HT-29 (cell line): Measurements from ENCODE around the gene FLYWCH2. TPM values are rescaled to one million over a fixed set of nuclear protein-coding genes. Genes with fewer than 3 reads are reported as not detected.
A peak's percentile ranks its signal among the peaks of the same experiment; 100 is the strongest.

ENCODE experiments used
- DNase-seq: peaks from one replicate; pipeline ENCODE4 v3.0.0-alpha.2; 2015; ENCODE audit warnings: low spot score
- total RNA-seq: library from RNA; depleted of rRNA; stranded (reverse); fragments of >200 nt; shearing (Covaris generic); gene quantifications from 2 replicates; pipeline ENCODE4 v1.2.3, GENCODE V29; 2014

FLYWCH2 gene
- total RNA-seq, 1 experiment from 2014 or later: 52.2 TPM

GRCh38 chr16:2853531-2854073 is 29.4 kb upstream of the FLYWCH2 start:
- no peak for DNase-seq

GRCh38 chr16:2854700-2855309 is 28.2 kb upstream of the FLYWCH2 start:
- peak; percentile 58 for DNase-seq

GRCh38 chr16:2855536-2855935 is 27.5 kb upstream of the FLYWCH2 start:
- DNase-seq: no peak

DNA sequence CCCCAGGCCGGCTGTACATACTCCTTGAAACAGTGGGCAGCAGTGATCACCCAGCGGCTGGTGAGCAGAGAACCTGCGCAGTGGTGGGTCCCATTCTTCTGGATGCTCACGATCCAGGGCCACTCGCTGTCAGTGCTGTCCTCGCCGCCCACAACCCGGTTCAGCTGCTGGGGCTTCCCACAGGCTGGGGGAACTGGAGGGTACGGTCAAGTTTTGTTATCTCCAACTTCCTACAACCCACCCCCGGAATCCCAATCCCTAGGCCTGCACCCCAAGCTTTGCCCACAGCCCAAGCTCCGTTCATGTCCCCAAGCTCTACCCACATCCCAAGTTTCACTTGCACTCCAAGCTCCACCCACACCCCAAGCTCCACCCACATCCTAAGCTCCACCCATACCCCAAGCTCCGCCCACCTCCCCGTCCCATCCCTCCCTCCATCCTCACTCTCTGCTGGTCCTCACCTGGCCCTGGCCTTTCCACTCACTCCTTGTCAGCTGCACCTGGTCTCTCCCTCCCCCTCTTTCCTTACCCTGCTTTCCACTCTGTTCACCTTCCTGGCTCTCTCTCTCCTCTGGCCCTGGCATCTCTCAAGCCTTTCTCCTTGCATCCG is 26.8 kb upstream of the FLYWCH2 start:
- peak; percentile 86 for DNase-seq

GRCh38 chr16:2856686-2857450 is 26.1 kb upstream of the FLYWCH2 start:
- no peak for DNase-seq

DNA sequence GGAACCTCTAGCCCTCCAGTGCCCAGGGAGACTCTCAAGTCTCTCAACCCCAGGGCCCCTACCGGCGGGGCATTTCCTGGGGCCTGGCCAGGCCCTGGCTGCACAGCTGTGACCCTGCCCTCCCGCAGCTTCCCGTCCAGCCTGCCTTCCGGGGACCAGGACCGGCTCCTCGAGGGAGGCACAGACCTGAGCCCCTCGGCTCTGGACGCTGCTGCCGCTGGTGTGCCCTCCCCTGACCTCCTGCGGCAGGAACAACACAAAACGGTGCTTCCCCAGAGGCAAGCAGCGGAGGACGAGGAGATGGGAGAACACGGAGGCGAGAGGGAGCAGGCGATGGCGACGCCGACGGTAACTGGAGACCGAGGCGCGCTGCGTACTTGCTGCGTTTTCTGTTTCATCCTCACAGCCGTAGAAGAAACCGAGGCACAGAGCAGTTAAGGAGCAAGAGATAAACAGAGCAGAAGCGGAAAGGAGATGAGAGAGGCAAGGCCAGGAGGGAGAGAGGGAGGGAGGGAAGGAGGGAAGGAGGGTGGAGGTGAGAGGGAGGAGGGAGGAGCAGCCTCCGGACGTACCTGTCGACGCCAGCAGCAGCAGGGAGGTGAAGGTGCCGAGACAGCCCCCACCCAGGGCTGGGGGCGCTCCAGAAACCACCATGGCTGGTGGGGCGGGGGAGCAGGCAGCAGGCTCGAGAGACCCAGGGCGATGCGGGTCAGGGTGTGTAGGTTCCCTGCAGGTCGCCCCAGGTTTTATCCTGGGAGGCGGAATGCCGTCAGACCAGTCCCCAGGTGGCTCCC is 25.4 kb upstream of the FLYWCH2 start, which contains the start of gene PRSS22:
TSS of gene PRSS22 (minus strand) at position 720 of the 794 bp plus-strand sequence. CDS start at position 654, 66 bp downstream.
- DNase-seq: peak; percentile 90

GRCh38 chr16:2858245-2859025 is 24.6 kb upstream of the FLYWCH2 start:
- DNase-seq: peak; percentile 94

- no peak for DNase-seq
Observed at GRCh38 chr16:2859686-2860265, 23.2 kb upstream of the FLYWCH2 start.

- peak; percentile 38 for DNase-seq
Observed at GRCh38 chr16:2860826-2861567, 22.0 kb upstream of the FLYWCH2 start.

GRCh38 chr16:2865651-2866050 is 17.4 kb upstream of the FLYWCH2 start:
- no peak for DNase-seq

GRCh38 chr16:2866431-2866830 is 16.6 kb upstream of the FLYWCH2 start:
- no peak for DNase-seq

DNA sequence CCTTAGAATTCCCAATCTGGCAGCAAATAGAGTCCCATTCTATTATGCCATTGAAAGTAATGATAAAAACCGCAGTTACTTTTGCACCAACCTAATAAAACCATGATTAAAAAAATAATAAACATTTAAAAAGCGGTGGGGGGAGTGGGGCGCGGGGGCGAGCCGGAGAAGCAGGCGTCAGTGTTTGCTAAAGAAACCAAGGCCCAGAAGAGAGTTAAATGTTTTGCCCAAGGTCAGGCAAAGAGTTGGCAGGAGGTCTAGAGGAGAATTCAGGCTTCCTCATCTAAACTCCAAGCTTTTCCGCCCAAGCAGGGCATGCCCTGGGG is 15.4 kb upstream of the FLYWCH2 start:
- DNase-seq: no peak

- peak; percentile 95 for DNase-seq
Observed at GRCh38 chr16:2867987-2868789, 14.8 kb upstream of the FLYWCH2 start.

GRCh38 chr16:2871926-2872325 is 11.1 kb upstream of the FLYWCH2 start:
- DNase-seq: no peak

- no peak for DNase-seq
Observed at GRCh38 chr16:2874032-2874911, 8.7 kb upstream of the FLYWCH2 start.

DNA sequence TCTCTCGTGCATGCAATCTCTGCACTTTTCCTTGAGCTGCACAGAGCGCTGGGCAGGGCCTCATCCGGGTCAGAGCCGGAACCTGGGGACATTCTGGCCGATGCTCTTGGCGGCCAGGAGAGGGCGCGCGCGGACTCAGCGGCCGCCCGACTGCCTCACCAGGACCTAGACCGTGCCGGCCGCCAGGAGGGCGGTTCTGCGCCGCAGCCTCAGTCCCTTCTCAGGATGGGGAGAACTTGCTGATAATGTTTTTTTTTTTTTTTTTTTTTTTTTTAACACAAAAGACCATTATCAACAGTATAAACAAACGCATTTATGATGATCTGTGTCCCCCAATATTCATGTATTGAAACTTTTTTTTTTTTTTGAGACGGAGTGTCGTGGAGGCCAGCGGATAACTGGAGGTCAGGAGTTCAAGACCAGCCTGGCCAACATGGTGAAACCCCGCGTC is 8.1 kb upstream of the FLYWCH2 start:
- peak; percentile 86 for DNase-seq

- DNase-seq: no peak
Observed at GRCh38 chr16:2879854-2880508, 3.0 kb upstream of the FLYWCH2 start.
